Measurements from ENCODE around the gene POLR3C.

DNA sequence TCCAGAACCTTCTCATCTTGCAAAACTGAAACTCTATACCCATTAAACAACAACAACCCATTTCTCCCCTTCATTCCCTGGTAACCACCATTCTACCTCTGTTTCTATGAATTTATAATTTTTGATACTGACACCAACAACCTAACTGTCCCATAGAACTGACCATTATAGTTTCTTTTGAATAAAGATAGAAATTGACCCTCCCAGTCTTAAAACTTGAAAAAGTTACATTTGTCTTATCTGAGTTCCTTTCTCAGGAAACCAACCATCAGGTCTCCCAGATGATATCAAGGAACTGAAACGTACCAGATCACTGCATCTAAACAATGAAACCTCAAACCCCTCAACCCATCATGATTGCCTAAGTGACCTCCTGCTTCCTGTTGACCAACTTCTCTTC is 27.2 kb upstream of the POLR3C start:
- TF ChIP-seq, protein P1, sequence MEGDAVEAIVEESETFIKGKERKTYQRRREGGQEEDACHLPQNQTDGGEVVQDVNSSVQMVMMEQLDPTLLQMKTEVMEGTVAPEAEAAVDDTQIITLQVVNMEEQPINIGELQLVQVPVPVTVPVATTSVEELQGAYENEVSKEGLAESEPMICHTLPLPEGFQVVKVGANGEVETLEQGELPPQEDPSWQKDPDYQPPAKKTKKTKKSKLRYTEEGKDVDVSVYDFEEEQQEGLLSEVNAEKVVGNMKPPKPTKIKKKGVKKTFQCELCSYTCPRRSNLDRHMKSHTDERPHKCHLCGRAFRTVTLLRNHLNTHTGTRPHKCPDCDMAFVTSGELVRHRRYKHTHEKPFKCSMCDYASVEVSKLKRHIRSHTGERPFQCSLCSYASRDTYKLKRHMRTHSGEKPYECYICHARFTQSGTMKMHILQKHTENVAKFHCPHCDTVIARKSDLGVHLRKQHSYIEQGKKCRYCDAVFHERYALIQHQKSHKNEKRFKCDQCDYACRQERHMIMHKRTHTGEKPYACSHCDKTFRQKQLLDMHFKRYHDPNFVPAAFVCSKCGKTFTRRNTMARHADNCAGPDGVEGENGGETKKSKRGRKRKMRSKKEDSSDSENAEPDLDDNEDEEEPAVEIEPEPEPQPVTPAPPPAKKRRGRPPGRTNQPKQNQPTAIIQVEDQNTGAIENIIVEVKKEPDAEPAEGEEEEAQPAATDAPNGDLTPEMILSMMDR (conservative IDR thresholded peaks at IDR 0.05; ENCODE audit: low read depth, low read length): no peak
- TF ChIP-seq SMC3 (IDR thresholded peaks at IDR 0.05; ENCODE audit: low read depth, low read length) (no peak), CEBPB (IDR thresholded peaks at IDR 0.05; ENCODE audit: low read depth, low read length) (no peak), BHLHE40 (IDR thresholded peaks at IDR 0.05; ENCODE audit: low read depth, low read length) (no peak), MXI1 (IDR thresholded peaks at IDR 0.05; ENCODE audit: borderline replicate concordance, low read depth, low read length) (no peak), CHD1 (IDR thresholded peaks at IDR 0.05; ENCODE audit: low read depth, low read length) (no peak), MAZ (IDR thresholded peaks at IDR 0.05; ENCODE audit: borderline replicate concordance, low read depth, low read length) (no peak)
